GM12865 (cell line): Measurements from ENCODE around the gene TMEM151A.
"Not testable (repeated sequence)": the region's sequence is repeated elsewhere in the genome, so short reads cannot be mapped to it uniquely, and the experiment has no call there.

ENCODE experiments used
- DNase-seq: peaks from one replicate; pipeline ENCODE4 v3.0.0; 2010; ENCODE audit warnings: low read depth
- H3K4me3 ChIP-seq: 2 replicates; pipeline ENCODE4 v1.5.1; 2011; ENCODE audit warnings: mild to moderate bottlenecking, low read depth, low read length, control low read depth
- TF ChIP-seq, protein P1 (sequence below): IDR thresholded peaks from 2 replicates; pipeline ENCODE4 v1.5.1; 2011; ENCODE audit warnings: low read length, control low read depth, low read depth, inconsistent platforms; ENCODE audit not compliant: insufficient read depth; ENCODE audit errors: missing control alignments

The TMEM151A gene

DNA sequence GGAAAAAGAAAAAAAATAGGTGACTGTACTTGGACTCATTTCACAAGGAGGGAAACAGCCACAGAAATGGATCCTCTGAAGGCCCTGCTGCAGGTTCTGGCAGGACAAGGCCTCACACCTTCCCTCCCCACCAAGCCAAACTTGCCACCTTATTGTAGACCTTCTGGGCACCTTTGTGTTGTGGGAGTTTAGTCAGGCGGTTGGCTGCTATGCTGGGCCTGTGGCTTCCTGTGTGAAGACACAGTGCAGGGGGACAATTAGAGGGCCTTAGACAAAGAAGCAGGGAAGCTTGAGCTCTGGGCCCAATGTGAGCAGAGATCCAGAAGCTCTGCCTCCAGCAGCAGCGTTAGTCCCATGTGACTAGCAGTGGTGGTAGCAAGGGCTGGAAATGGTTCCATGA lies 19.1 kb upstream of the TMEM151A start:
- TF ChIP-seq, protein P1, sequence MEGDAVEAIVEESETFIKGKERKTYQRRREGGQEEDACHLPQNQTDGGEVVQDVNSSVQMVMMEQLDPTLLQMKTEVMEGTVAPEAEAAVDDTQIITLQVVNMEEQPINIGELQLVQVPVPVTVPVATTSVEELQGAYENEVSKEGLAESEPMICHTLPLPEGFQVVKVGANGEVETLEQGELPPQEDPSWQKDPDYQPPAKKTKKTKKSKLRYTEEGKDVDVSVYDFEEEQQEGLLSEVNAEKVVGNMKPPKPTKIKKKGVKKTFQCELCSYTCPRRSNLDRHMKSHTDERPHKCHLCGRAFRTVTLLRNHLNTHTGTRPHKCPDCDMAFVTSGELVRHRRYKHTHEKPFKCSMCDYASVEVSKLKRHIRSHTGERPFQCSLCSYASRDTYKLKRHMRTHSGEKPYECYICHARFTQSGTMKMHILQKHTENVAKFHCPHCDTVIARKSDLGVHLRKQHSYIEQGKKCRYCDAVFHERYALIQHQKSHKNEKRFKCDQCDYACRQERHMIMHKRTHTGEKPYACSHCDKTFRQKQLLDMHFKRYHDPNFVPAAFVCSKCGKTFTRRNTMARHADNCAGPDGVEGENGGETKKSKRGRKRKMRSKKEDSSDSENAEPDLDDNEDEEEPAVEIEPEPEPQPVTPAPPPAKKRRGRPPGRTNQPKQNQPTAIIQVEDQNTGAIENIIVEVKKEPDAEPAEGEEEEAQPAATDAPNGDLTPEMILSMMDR, result no peak
- no peak for DNase-seq
- H3K4me3 ChIP-seq, result no peak overlapping the region

DNA sequence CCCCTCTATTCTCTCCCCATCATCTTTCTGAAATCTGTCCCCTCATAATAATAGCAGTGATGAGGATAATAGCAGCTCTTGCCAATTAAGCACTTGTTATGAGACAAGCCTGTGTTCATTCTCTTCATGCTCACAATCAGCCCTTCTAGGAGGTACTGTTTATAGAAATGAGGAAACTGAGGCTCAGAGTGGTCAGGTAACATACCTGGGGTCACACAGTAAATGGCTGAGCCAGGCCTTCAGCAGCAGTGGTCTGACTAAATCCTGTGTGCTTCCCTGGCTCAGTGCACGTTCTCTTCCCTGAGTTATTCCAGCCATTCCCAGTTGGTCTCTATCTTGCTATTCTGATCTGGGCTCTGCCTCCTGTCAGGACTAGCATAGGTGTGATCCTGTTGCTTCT lies 17.5 kb upstream of the TMEM151A start:
- no peak for DNase-seq
- TF ChIP-seq, protein P1, result no peak

DNA sequence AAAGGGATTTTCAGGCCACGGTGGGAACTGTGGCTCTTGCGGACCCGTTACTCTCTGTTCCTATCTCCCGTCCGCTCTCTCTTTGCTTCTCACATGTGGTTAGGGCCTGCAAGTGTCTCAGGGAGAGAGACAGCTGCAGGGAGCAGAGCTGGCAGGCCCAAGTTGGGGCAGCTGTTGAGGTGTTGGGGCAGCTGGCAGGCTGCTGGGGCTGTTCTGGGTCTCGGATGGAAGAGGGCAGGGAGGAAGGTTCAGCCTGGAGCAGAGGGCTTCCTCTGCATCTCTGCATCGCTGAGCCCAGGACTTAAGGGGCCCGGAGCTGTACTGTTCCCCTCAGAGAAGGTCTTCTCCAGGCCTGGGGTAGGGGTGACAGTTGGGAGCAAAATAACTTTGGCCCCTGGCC lies 16.3 kb upstream of the TMEM151A start:
- no peak for DNase-seq
- TF ChIP-seq, protein P1, result no peak
- no peak overlapping the region for H3K4me3 ChIP-seq

More for the DNA sequence above, 17.5 kb upstream of the TMEM151A start:
- no peak overlapping the region for H3K4me3 ChIP-seq

DNA sequence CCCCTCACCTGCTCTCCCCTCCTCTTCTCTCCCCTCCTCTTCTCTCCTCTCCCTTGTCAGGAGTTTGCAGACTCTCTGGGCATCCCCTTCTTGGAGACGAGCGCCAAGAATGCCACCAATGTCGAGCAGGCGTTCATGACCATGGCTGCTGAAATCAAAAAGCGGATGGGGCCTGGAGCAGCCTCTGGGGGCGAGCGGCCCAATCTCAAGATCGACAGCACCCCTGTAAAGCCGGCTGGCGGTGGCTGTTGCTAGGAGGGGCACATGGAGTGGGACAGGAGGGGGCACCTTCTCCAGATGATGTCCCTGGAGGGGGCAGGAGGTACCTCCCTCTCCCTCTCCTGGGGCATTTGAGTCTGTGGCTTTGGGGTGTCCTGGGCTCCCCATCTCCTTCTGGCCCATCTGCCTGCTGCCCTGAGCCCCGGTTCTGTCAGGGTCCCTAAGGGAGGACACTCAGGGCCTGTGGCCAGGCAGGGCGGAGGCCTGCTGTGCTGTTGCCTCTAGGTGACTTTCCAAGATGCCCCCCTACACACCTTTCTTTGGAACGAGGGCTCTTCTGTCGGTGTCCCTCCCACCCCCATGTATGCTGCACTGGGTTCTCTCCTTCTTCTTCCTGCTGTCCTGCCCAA lies 15.6 kb upstream of the TMEM151A start:
- TF ChIP-seq, protein P1, result no peak
- DNase-seq, result no peak
- H3K4me3 ChIP-seq, result no peak overlapping the region

DNA sequence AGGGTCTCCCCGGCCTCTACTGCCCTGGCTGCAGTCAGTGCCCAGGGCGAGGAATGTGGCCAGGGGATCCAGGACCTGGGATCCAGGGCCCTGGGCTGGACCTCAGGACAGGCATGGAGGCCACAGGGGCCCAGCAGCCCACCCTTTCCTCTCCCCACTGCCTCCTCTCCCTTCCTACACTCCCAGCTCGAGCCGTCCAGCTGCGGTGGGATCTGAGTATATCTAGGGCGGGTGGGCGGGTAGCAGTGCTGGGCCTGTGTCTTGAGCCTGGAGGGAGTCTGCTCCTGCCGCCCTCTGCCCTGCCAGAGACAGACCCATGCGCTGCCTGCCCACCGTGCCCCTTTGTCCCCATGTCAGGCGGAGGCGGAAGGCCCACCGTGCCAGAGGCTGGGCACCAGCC lies 15.1 kb upstream of the TMEM151A start:
- H3K4me3 ChIP-seq, DNase-seq: not testable (repeated sequence)

DNA sequence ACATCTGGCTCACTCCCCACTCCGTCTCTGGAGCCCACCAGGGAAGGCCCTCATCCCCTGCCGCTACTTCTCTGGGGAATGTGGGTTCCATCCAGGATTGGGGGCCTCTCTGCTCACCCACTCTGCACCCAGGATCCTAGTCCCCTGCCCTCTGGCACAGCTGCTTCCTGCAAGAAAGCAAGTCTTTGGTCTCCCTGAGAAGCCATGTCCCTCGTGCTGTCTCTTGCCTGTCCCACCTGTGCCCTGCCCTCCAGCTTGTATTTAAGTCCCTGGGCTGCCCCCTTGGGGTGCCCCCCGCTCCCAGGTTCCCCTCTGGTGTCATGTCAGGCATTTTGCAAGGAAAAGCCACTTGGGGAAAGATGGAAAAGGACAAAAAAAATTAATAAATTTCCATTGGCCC lies 14.6 kb upstream of the TMEM151A start:
- H3K4me3 ChIP-seq, DNase-seq: not testable (repeated sequence)

DNA sequence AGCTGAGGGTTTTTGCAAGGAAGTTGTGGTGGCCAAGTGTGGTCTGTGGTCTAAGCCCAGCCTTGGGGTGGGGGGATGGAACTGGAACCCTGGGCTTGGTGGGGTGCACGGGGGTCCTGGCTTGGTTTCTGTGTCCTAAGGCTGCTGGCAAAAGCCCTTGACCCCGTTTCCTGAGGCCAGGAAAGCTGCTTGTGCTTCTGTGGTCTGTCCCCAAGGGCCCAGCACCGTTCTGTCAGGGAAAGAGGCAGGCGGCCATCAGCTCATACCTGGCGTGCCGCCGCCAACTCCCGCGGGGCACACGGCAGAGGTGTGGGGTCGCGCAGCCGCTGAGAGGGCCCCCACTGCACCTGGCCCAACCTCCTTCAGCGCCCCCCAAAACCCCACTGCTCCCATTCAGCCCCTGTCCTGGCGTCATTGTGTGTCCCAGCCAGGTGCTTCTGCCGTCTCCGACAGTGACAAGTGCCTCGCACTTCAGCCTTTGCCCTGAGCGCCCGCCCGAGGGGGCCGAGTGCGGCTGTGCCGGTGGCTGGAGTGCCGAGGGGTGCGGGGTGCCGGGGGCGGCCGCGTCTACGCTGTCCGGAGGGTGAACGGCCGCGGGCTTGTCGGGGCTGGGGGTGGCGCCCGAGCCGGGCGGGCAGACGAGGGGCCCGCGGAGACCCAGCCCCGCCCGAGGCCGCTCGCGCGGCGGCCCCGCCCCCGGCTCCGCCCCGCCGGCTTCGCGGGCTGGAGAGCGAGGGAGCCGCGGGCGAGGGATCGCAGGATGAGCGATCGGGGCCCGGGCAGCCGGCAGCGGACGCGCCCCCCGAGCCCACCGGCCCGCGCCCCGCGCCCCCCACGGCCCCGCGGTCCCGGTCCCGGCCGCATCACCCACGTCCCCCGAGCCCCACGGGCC lies 14.0 kb upstream of the TMEM151A start, which contains the start of gene CNIH2:
Gene CNIH2, plus strand, starts transcription at position 705 of the 892 bp plus-strand sequence. CDS start 282 bp downstream, outside the sequence.
- TF ChIP-seq, protein P1, result no peak
- no peak for DNase-seq
- no peak within 1 kb of the TSS for H3K4me3 ChIP-seq
